Measurements from ENCODE around the gene LMCD1.

LMCD1 gene

GRCh38 chr3:8537440-8537839 lies 35.8 kb downstream of the LMCD1 start:
- no peak for DNase-seq (ENCODE audit: low spot score)

DNA sequence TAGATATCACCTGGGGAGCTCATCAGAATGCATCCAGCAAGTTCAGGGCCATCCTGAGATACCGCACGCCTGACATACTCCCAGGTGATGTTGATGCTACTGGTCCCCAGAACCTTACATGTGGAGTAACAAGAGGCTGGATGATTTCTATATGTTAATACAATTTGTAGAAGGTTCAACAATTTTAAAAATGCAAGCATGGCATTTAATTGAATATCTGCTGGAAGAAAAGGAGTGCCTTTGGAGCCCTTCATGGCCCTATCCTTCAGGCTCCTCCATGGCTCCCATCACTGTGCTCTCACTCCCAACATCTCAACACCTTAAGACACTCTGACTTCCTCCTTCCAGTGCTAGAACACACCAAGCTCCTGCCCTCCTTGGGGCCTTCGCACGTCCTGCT lies 36.6 kb downstream of the LMCD1 start:
- DNase-seq (ENCODE audit: low spot score) = no peak

DNA sequence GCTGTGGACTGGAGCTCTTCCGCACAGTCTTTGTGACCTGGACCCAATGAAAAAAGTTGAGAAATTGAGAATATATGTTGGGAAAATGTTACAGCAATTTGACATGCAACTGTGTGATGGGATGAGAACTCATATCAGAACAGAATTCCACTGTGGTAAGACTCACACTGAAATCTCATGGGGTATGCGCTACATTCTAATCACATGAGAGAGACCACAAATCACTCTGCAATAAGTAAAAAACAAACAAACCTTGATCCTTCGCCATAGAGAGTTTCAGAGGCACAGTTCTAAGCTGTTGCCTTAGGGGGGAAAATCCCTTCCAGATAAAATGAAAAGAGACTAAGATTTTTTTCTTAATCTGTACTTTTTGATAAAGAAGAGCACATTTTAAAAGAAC lies 37.3 kb downstream of the LMCD1 start:
- DNase-seq (ENCODE audit: low spot score) = no peak

- no peak for DNase-seq (ENCODE audit: low spot score)
Measured at GRCh38 chr3:8539419-8539818, 37.8 kb downstream of the LMCD1 start.

GRCh38 chr3:8540456-8540855 lies 38.8 kb downstream of the LMCD1 start:
- DNase-seq (ENCODE audit: low spot score) = no peak

GRCh38 chr3:8541486-8541885 lies 39.9 kb downstream of the LMCD1 start:
- no peak for DNase-seq (ENCODE audit: low spot score)

DNA sequence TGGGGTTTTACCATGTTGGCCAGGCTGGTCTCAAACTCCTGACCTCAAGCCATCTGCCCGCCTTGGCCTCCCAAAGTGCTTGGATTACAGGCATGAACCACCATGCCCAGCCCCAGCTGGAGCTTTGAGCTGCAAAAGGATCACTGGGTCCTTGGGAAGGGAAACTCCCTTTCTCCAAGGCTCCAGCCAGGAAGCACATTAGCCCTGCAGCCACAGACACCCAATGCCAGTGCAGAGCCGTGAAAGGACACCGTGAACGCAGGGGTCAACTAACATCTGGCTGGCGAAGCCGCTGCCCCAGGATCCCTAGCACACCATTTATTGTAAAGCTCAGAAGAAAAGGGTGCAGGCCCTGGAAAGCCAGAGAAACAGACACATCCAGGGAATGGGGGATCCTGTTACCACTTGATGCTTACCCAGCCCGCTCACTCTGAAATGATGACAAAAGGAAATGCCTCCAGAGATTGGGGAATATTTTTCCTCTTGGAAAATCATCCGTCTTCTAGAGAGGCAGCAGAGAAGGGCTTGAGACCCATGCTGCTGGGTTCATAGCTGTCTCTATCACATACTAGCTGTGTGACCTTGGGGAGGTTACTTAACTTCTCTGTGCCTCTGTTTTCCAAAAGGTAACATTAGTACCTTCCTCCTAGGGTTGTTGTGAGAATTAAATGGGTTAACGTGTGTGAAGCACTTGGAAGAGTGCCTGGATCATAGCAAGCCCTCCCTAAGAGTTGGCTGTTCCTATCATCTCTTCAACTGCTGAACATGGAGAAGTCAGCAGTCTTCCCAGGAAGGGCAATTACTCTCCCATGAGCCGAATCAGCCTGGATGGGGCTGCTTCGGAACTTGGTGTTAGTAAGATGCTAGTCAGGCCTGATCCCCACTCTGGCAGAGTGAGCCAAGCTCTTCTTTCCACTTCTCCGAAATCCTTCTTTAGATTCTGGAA lies 40.8 kb downstream of the LMCD1 start:
- no peak for DNase-seq (ENCODE audit: low spot score)

DNA sequence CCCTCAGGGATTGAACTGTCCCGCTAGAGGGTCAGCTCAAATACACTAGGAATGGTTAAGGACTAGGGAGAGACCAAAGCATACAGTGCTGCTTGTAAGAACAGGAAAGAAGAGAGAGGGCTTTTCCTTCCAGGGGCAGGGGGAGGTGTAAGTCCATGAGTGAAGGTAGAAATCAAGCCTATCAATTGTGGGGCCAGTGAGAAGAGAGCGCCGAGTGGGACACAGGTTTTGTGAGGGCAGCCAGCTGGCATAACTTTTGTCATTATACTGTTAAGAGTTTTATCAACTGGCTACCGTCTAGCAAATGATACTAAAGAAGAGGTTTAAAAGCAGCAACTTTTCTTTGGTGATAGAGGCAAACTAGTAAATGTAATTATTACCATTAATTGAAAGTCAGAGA lies 45.0 kb downstream of the LMCD1 start:
- no peak for DNase-seq (ENCODE audit: low spot score)

GRCh38 chr3:8548502-8549275 lies 47.1 kb downstream of the LMCD1 start:
- no peak for DNase-seq (ENCODE audit: low spot score)

DNA sequence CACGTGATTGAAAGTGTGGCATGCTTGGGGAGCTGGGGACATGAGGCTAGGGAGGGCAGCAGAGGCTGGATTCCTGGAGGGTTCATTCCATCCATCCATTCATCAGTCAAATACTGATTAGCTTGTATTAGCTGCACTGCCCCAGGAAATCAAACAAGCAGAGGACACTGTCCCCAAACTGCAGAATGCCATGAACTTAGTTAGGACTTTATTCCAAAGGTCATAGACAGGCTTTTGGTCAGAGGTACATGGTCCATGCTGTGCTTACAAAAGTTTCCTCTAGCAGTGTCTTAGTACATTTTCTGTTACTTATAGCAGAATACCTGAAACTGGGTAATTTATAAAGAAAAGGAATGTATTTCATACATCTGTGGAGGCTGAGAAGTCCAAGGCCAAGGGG lies 47.7 kb downstream of the LMCD1 start:
- DNase-seq (ENCODE audit: low spot score) = no peak

DNA sequence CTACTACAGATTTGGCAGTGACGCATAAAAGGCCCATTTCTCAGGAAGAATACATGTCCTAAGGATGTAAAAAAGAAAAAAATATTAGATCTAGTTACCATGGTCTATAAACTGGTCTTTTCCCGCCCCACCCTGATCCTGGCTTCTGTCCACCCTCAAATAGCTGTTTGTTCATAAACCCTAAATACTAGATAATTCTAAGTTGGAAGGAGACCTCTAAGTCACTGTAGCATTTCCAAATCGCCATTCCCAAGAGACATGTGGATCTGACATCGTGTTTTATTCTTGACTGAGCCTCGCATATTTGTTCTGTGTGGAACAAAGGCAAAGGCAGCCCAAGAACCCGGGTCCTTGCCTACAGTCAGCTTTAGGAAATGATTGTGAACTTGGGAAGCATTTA lies 49.0 kb downstream of the LMCD1 start:
- no peak for DNase-seq (ENCODE audit: low spot score)

- DNase-seq (ENCODE audit: low spot score) = no peak
Measured at GRCh38 chr3:8552223-8552762, 50.7 kb downstream of the LMCD1 start.

DNA sequence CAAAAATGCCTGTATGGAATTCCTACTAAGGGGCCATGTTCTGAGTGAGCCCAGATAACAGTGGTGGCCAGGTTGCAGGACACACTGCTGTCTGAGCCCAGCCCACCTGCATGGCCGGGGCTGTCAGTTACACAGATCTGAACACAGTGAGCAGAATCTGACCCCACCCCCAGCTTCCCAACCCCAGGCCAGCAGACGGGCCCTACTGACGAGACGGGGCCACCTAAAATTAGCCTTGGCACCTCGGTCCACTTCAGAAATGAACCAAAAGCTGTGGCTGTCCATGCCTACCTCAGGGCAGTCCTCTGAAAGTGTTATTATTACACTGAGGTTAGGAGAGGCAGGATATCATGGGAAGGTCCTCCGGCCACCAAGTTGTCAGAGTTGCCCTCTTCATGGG lies 51.8 kb downstream of the LMCD1 start:
- no peak for DNase-seq (ENCODE audit: low spot score)

GRCh38 chr3:8554696-8555095 lies 53.1 kb downstream of the LMCD1 start:
- no peak for DNase-seq (ENCODE audit: low spot score)

DNA sequence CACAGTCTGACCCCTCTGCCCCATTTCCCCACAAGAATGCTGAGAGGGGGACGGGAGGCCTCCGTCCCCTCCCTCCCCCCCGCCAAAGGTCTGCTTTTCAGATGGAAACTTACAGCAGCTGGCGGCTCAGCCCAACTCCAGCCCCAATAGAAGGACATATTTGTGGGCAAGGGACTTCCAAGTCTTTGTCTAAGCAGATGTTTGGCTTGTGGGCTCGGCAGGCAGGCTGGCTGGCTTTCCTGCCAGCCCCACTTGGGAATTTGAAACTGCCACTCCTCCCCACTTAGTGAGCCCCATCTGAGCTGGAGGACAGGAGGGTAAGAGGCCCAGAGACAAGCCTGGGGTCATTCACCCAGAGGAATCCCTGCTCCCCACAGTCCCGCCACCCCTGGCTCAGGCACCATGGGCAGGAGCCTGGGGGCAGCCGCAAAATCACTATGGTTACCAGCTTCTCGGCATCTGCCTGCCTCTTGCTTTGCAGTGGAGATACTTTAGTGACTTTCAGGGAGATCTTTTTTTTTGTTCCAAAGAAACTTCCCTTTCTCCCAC lies 53.6 kb downstream of the LMCD1 start:
- peak; percentile 46 for DNase-seq (ENCODE audit: low spot score)

DNA sequence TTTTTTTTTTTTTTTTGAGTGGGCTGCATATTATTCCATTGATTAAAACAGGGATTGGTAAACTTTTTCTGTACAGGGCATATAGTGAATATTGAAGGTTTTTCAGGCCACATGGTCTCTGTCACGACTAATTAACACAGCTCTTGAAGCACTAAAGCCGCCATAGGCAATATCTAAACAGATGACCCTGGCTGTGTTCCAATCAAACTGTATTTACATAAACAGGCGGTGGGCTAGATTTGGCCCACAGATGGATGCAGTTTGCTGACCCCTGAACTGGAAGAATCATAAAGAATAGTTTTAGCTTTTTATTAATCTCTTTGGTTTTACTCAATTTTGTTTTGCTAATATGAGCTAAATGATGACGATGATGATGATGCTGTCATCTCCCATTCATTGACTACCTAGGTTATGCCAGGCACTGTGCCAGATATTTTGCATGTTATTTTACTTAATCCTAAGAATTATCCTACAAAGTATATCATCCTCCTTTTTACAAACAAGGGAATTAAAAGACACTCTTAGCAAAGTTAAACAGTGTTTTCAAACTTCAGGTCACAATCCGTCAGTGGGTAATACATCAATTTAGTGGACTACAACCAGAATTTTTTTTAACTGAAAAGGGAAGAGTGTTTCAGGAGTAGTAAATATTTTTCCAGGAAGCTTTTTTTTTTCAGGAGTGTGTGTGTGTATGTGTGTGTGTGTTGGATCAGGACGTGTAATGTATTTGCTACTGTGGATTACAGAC lies 54.3 kb downstream of the LMCD1 start:
- no peak for DNase-seq (ENCODE audit: low spot score)

DNA sequence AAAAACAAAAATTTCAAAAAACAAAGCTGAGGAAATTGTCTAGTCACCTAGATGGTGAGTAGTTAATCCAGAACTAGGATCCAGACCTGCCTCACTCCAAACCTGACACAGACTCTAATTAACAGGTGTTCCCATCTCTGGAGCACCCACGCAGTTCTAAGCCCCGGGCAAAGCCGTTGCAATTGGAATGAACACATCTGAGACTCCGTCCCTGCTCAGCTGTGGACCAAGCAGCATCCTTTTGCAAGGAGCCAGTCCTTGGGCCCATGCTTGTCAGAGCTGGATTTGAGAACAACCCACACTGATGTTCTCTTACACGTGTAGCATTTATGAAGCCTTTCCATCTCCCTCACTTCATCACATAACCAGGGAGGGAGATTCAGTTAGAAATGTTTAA lies 54.8 kb downstream of the LMCD1 start:
- no peak for DNase-seq (ENCODE audit: low spot score)

GRCh38 chr3:8557298-8557697 lies 55.7 kb downstream of the LMCD1 start:
- no peak for DNase-seq (ENCODE audit: low spot score)

- no peak for DNase-seq (ENCODE audit: low spot score)
Measured at GRCh38 chr3:8558645-8559044, 57.0 kb downstream of the LMCD1 start.

DNA sequence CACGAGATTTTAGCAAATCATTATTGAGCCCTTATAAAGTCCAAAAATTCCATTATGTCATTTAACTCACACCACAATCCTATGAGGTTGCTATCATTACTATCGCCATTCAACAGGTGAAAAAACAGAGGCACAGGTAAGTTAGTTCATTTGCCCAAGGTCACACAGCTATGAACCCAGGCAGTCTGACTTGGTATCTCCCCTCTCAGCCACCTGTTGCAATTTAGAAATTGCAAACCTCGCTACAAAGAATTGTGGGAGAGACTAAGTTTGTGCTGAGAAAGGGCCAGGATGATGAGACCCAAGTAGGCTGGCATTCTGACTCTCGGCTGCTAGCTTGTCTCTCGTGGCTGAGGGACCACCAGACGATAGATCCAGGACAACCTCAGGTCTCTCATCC lies 57.7 kb downstream of the LMCD1 start:
- no peak for DNase-seq (ENCODE audit: low spot score)

DNA sequence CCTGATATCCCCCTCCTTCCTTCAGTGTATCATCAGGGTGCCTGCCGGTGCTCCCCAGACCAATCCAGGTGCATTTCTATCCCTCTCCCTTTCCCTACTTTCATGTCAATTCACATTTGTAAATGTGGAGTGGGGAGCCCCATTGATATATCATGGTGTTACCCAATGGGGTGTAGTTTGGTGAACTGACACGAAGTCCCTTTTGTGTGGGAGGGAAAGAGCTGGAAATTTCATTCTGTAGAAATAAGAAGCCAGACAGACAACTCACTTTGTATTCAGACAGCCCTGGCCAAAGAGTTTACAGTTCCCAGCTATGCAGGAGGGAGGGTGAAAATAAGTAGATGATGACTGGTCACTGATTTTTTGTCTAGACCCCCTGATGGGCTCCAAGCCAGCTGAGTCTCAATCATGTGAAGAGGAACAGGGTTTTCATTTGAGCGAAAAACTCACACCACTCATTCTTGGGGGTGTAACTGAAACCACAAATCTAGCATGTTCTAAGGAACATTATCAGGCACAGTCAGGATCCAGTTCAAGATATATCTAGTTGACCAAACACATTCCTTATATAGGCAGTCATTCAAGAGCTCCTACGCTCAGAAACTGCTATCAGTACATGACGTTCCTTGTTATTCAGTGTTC lies 58.9 kb downstream of the LMCD1 start:
- DNase-seq (ENCODE audit: low spot score) = no peak

DNA sequence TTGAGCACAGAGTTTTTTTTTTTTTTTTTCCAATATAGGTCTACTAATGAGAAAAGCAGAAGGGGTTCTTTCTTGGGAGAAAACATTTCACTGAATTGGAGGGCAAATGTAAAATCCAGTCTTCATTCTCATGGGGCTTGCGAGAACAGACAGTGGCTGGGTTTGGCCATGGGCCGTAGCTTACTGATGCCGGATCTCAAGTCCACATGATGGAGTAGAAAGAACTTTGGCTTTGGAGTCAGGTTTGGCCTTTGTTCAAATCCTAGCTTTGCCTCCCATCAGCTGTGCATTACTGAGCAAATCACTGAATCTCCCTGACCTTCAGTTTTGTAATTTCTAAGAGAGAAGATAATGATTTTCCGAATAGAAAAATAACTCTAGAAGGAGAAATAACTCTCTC lies 59.7 kb downstream of the LMCD1 start:
- DNase-seq (ENCODE audit: low spot score) = no peak

All from iPS-NIHi11 (cell line).